ENCODE data around the gene RBPMS2.

DNA sequence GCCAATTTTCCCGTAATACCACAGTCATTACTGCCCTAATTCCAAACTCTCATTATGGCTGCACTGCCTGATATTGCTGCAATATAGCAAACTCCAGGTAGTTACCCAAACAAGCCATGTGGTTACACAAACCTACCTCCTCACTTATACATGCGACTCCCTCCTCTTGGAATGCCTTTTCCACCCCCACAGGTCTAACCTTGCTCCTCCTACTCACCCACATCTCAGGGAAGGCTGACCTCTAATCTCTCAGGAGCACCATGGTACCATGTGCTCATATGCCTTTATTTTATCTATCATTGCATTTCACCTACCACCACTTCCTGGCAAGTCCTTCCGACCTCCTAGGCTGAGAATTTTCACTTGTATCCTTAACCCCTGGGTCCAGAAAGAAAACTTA is 2.9 kb downstream of the RBPMS2 start:
- TF ChIP-seq, protein P1, sequence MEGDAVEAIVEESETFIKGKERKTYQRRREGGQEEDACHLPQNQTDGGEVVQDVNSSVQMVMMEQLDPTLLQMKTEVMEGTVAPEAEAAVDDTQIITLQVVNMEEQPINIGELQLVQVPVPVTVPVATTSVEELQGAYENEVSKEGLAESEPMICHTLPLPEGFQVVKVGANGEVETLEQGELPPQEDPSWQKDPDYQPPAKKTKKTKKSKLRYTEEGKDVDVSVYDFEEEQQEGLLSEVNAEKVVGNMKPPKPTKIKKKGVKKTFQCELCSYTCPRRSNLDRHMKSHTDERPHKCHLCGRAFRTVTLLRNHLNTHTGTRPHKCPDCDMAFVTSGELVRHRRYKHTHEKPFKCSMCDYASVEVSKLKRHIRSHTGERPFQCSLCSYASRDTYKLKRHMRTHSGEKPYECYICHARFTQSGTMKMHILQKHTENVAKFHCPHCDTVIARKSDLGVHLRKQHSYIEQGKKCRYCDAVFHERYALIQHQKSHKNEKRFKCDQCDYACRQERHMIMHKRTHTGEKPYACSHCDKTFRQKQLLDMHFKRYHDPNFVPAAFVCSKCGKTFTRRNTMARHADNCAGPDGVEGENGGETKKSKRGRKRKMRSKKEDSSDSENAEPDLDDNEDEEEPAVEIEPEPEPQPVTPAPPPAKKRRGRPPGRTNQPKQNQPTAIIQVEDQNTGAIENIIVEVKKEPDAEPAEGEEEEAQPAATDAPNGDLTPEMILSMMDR (IDR thresholded peaks at IDR 0.05): no peak
- TF ChIP-seq EZH2 (IDR thresholded peaks at IDR 0.05; ENCODE audit: borderline replicate concordance, insufficient read depth, low read depth, low read length, poor library complexity, severe bottlenecking): no peak

Measured in B cell (primary cell).